Inflammatory macrophage (primary cell): ENCODE results near the gene DNAJC3.
"Not testable (repeated sequence)": the region's sequence is repeated elsewhere in the genome, so short reads cannot be mapped to it uniquely, and the experiment has no call there.

Experiments used
- DNase-seq, 2 donors: peaks; one replicate each; pipeline ENCODE4 v3.0.0-alpha.2; 2020 to 2022
- total RNA-seq, 18 experiments: gene quantifications; one replicate each; lab custom pipeline; 2026; ENCODE audit warnings: mixed read lengths in 6 of 18, inconsistent platforms in 2 of 18; lab: John Stamatoyannopoulos, UW

DNAJC3 gene
- total RNA-seq = 259 to 656 (median 348) reads per million in 18 experiments

GRCh38 chr13:95676762-95677563, at the start of gene DNAJC3:
TSS of gene DNAJC3 (plus strand) at chr13:95677139. CDS start at chr13:95677256, 117 bp downstream.
- DNase-seq = peak; percentile 99

- no peak for DNase-seq
These were observed 49.3 kb upstream of the DNAJC3 start for GRCh38 chr13:95627590-95627989.

- DNase-seq = no peak
These were observed 48.5 kb upstream of the DNAJC3 start for GRCh38 chr13:95628488-95628887.

GRCh38 chr13:95629071-95629470, 47.9 kb upstream of the DNAJC3 start:
- DNase-seq = no peak

GRCh38 chr13:95630593-95630992, 46.3 kb upstream of the DNAJC3 start:
- no peak for DNase-seq

GRCh38 chr13:95636853-95637252, 40.1 kb upstream of the DNAJC3 start:
- DNase-seq = no peak

GRCh38 chr13:95641291-95642027, 35.5 kb upstream of the DNAJC3 start:
- no peak for DNase-seq

GRCh38 chr13:95642028-95642621, 34.8 kb upstream of the DNAJC3 start:
- no peak for DNase-seq

GRCh38 chr13:95642999-95643398, 33.9 kb upstream of the DNAJC3 start:
- no peak for DNase-seq

- no peak for DNase-seq
These were observed 33.4 kb upstream of the DNAJC3 start for GRCh38 chr13:95643571-95643935.

GRCh38 chr13:95643936-95644598, 32.9 kb upstream of the DNAJC3 start:
- no peak for DNase-seq

GRCh38 chr13:95644601-95645052, 32.3 kb upstream of the DNAJC3 start, which contains the start of gene DZIP1:
TSS of gene DZIP1 (minus strand) at chr13:95644706. CDS start at chr13:95642029, 2,677 bp downstream.
- peak; percentile 11 to 17 for DNase-seq

- no peak for DNase-seq
These were observed 29.6 kb upstream of the DNAJC3 start for GRCh38 chr13:95647321-95647720.

GRCh38 chr13:95650696-95651095, 26.2 kb upstream of the DNAJC3 start:
- DNase-seq = peak; percentile 70 to 86

- no peak for DNase-seq
These were observed 24.6 kb upstream of the DNAJC3 start for GRCh38 chr13:95652244-95652764.

GRCh38 chr13:95652821-95653220, 24.1 kb upstream of the DNAJC3 start:
- no peak for DNase-seq

GRCh38 chr13:95656386-95657015, 20.4 kb upstream of the DNAJC3 start:
- DNase-seq = no peak

GRCh38 chr13:95659500-95659899, 17.4 kb upstream of the DNAJC3 start:
- DNase-seq = no peak

GRCh38 chr13:95660981-95661581, 15.9 kb upstream of the DNAJC3 start:
- DNase-seq = peak; percentile 71

GRCh38 chr13:95667235-95667634, 9.7 kb upstream of the DNAJC3 start:
- not testable (repeated sequence) for DNase-seq

- DNase-seq = no peak
These were observed 5.3 kb upstream of the DNAJC3 start for GRCh38 chr13:95671597-95671996.
